HG02884 (cell line): ENCODE data around the gene NT5DC1.

Experiments used
- ATAC-seq: cut with Tn5 transposase; IDR thresholded peaks from one replicate; pipeline ENCODE4 v1.9.1; 2021; ENCODE audit warnings: mild to moderate bottlenecking, moderate library complexity; ENCODE audit not compliant: unreplicated experiment

Gene NT5DC1

GRCh38 chr6:116189472-116189871, 88.8 kb downstream of the NT5DC1 start:
- ATAC-seq = no peak

GRCh38 chr6:116190550-116190949, 89.9 kb downstream of the NT5DC1 start:
- ATAC-seq = no peak

- no peak for ATAC-seq
Measured at GRCh38 chr6:116191881-116192280, 91.2 kb downstream of the NT5DC1 start.

GRCh38 chr6:116192786-116193185, 92.1 kb downstream of the NT5DC1 start:
- ATAC-seq = no peak

GRCh38 chr6:116196841-116197240, 96.2 kb downstream of the NT5DC1 start:
- no peak for ATAC-seq

- ATAC-seq = no peak
Measured at GRCh38 chr6:116200619-116201249, 100.1 kb downstream of the NT5DC1 start.

GRCh38 chr6:116201538-116201937, 100.9 kb downstream of the NT5DC1 start:
- no peak for ATAC-seq

GRCh38 chr6:116205281-116205680, 104.6 kb downstream of the NT5DC1 start:
- no peak for ATAC-seq

GRCh38 chr6:116206231-116206903, 105.7 kb downstream of the NT5DC1 start:
- ATAC-seq = no peak

- no peak for ATAC-seq
Measured at GRCh38 chr6:116208056-116208785, 107.6 kb downstream of the NT5DC1 start.

- ATAC-seq = no peak
Measured at GRCh38 chr6:116210316-116210715, 109.7 kb downstream of the NT5DC1 start.

GRCh38 chr6:116210750-116211425, 110.2 kb downstream of the NT5DC1 start:
- no peak for ATAC-seq

- no peak for ATAC-seq
Measured at GRCh38 chr6:116214681-116215080, 114.0 kb downstream of the NT5DC1 start.

- ATAC-seq = no peak
Measured at GRCh38 chr6:116215414-116215813, 114.8 kb downstream of the NT5DC1 start.

GRCh38 chr6:116217069-116217468, 116.4 kb downstream of the NT5DC1 start:
- no peak for ATAC-seq

- ATAC-seq = no peak
Measured at GRCh38 chr6:116218172-116218633, 117.5 kb downstream of the NT5DC1 start.

- no peak for ATAC-seq
Measured at GRCh38 chr6:116218866-116219265, 118.2 kb downstream of the NT5DC1 start.

GRCh38 chr6:116221067-116221466, 120.4 kb downstream of the NT5DC1 start:
- no peak for ATAC-seq

GRCh38 chr6:116221911-116222310, 121.3 kb downstream of the NT5DC1 start:
- no peak for ATAC-seq

- ATAC-seq = no peak
Measured at GRCh38 chr6:116223355-116223754, 122.7 kb downstream of the NT5DC1 start.

GRCh38 chr6:116229287-116229913, 128.7 kb downstream of the NT5DC1 start:
- ATAC-seq = no peak
